ENCODE measurements around the gene C3orf22. TPM values are rescaled to one million over a fixed set of nuclear protein-coding genes. Genes with fewer than 3 reads are reported as not detected.
A peak's percentile ranks its signal among the peaks of the same experiment; 100 is the strongest.

C3orf22 gene
- total RNA-seq, 2 donors from 2014 or later: not detected

DNA sequence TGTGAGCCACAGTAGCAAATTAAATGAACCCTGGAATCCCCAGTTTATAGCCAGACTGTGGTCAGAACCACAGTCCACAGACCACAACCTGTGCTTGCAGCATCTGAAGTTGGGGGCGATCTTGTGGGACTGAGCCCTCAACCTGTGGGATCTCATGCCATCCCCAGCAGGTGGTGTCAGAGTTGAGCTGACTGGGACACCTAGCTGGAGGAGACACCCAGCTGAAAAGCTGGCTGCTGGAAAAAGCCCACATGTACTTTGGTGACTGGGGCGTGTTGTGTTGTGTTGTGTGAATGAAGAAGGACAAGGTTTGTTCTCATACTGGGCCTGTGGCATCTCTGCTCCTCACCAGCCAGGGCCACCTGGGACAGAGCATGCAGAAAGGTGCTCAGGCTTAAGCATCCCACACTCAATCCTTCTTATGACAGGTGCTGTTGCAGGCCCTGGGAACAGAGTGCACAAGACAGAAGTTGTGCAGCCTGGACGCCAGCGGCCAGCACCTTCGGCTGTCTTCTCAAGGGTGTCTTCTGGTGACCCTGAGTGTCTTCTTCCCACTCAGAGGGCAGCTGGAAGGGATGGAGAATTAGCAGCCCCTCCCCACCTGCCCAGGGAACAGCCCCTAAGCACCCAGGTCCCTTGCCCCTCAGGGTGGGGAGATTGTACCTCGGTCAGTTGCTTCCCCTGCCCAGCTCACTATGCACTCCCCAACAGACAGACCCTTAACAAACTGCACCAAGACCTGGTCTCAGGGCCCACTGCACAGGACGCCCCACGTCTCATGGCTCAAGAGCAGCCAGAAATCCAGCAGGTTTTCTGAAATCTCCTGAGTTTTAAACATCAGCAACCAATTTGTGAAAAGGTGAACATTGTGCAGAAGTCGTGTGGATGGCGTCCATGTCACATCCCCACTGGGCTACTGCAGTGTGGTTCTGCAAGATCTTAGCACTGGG, 39.0 kb downstream of the C3orf22 start:
- intact Hi-C loops (cut with DNase I): loop anchor here (10.0 kb wide), 2 partner anchors 935 to 1025 kb away; no protein-coding TSS in a partner anchor
- DNase-seq (peak; percentile 5), ATAC-seq (no peak)

GRCh38 chr3:126518779-126519177, 40.0 kb downstream of the C3orf22 start:
- DNase-seq: no peak
- intact Hi-C loops (cut with DNase I): no loop called here
- ATAC-seq: no peak

- intact Hi-C loops (cut with DNase I): no loop called here
- DNase-seq: peak; percentile 18
- no peak for ATAC-seq
Observed at GRCh38 chr3:126517986-126518778, 40.5 kb downstream of the C3orf22 start.

GRCh38 chr3:126517291-126517951, 41.3 kb downstream of the C3orf22 start, which contains the start of gene UROC1:
TSS of gene UROC1 (minus strand) at chr3:126517773. CDS start at chr3:126517719, 54 bp downstream.
- intact Hi-C loops (cut with DNase I): no loop called here
- DNase-seq: peak; percentile 14
- no peak for ATAC-seq

- ATAC-seq (no peak), DNase-seq (no peak)
- intact Hi-C loops (cut with DNase I): no loop called here
Observed at GRCh38 chr3:126516936-126517290, 41.8 kb downstream of the C3orf22 start.

GRCh38 chr3:126516152-126516935, 42.4 kb downstream of the C3orf22 start:
- no peak for ATAC-seq
- intact Hi-C loops (cut with DNase I): no loop called here
- peak; percentile 10 for DNase-seq

GRCh38 chr3:126515066-126515706, 43.5 kb downstream of the C3orf22 start:
- no peak for ATAC-seq
- intact Hi-C loops (cut with DNase I): no loop called here
- DNase-seq: no peak

- no peak for DNase-seq
- intact Hi-C loops (cut with DNase I): no loop called here
Observed at GRCh38 chr3:126514161-126514560, 44.6 kb downstream of the C3orf22 start.

GRCh38 chr3:126512916-126513650, 45.6 kb downstream of the C3orf22 start:
- peak in 1 of 2 donors; percentile 42 for ATAC-seq
- intact Hi-C loops (cut with DNase I): no loop called here

More at GRCh38 chr3:126514161-126514560, 44.6 kb downstream of the C3orf22 start:
- ATAC-seq: no peak

GRCh38 chr3:126512026-126512425, 46.7 kb downstream of the C3orf22 start:
- no peak for ATAC-seq
- intact Hi-C loops (cut with DNase I): no loop called here
- peak; percentile 10 for DNase-seq

More at GRCh38 chr3:126512916-126513650, 45.6 kb downstream of the C3orf22 start:
- DNase-seq: peak; percentile 7

- ATAC-seq (no peak), DNase-seq (peak; percentile 4)
- intact Hi-C loops (cut with DNase I): no loop called here
Observed at GRCh38 chr3:126511291-126511690, 47.4 kb downstream of the C3orf22 start.

DNA sequence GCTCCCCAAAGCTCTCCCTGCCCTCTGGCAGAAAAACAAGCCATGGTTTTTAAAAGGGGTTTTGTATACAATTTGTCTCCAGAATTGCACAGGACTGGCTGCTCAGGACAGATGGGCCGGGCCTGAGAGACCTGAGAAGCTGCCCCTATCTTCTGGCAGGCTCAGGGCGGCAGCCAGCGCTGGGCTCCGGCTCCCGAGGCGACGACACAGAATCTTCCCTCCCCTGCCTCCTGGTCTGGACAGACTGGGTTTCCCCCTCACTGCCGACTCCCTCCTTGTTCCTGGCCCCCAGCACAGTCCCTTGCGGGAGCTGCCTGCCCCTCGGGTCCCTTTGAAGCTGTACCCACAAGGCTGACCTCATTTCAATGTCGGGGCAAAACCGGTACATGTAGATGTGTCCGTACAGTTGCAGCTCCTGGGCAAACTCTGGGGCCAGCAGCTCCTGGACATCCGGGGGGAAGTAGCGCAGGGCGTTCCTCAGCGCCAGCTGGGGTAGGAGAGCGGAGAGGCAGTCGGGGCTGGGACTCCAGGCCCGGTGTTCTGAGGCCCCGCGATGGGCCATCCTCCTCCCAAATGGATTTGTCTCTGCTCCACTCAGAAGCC, 48.3 kb downstream of the C3orf22 start:
- intact Hi-C loops (cut with DNase I): no loop called here
- ATAC-seq (no peak), DNase-seq (peak; percentile 9)

GRCh38 chr3:126509597-126510307, 49.0 kb downstream of the C3orf22 start:
- intact Hi-C loops (cut with DNase I): no loop called here
- DNase-seq (peak; percentile 11), ATAC-seq (no peak)

GRCh38 chr3:126508564-126508964, 50.2 kb downstream of the C3orf22 start:
- intact Hi-C loops (cut with DNase I): no loop called here
- ATAC-seq (no peak), DNase-seq (peak; percentile 15)

DNA sequence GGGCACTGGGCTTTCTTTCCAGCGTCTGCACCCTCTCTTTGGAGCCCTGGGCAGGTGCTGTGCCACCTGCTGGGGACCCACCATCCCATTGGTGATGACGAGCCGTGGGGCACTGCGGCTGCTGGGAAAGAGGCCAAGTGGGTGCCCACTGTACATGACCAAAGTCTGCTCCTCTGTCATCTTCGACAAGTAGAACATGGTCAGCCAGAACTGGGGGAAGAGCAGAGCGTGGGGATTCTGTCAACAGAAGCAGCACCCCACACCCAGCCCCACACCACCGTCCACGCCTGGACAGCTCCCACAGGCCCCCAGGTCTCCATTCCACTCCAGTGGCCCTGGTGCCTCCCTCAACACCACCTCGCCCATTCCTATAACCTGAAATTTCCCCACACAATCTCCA, 50.8 kb downstream of the C3orf22 start:
- intact Hi-C loops (cut with DNase I): no loop called here
- ATAC-seq (no peak), DNase-seq (peak; percentile 2)

DNA sequence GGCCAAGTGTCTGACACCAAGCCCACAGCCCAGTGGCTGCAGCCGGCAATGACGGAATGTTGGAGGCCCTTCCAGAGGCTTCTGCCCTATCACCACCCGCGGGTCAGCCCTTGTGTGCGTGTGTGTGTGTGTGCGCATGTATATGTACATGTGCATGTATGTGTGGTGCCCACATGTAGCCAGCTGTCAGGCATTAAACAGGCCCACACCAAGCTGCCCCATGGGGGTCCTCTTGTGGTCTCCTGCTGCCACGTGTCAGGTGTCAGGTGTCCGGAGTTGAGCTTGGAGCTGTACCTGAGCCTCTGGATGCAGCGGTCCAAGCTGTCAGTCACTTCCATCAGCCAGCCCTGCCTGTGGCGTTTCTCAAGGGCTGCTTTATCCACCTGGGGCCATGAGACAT, 55.0 kb downstream of the C3orf22 start:
- ATAC-seq (no peak), DNase-seq (no peak)
- intact Hi-C loops (cut with DNase I): no loop called here
